Activated T-helper 2 cell treated with anti-CD3 and anti-CD28 coated beads, Interferon-gamma antibody, Interleukin-2, Interleukin-4, amounts not matched to agents 10 μg/mL and 5 μg/mL and 100 μg/mL, durations not matched to agents 14 hours and 24 hours and 36 hours (primary cell): ENCODE data around the gene FAM193A. TPM values are rescaled to one million over a fixed set of nuclear protein-coding genes. Genes with fewer than 3 reads are reported as not detected.
"Not testable (repeated sequence)": the region's sequence is repeated elsewhere in the genome, so short reads cannot be mapped to it uniquely, and the experiment has no call there.

Experiments
- DNase-seq: peaks from one replicate; pipeline ENCODE4 v3.0.0; 2021; ENCODE audit warnings: low spot score
- H3K27ac Mint-ChIP-seq: one replicate; pipeline ENCODE4 v1.8.0; 2021; ENCODE audit warnings: mixed read lengths
- H3K27me3 Mint-ChIP-seq: one replicate; pipeline ENCODE4 v1.8.0; 2021; ENCODE audit warnings: low read depth, mixed read lengths
- H3K36me3 Mint-ChIP-seq: one replicate; pipeline ENCODE4 v1.8.0; 2021; ENCODE audit warnings: low read depth, mixed read lengths
- H3K4me1 Mint-ChIP-seq: one replicate; pipeline ENCODE4 v1.8.0; 2021; ENCODE audit warnings: low read depth, mixed read lengths
- H3K4me3 Mint-ChIP-seq: one replicate; pipeline ENCODE4 v1.8.0; 2021; ENCODE audit warnings: low read depth, mild to moderate bottlenecking, moderate library complexity, mixed read lengths
- H3K9me3 Mint-ChIP-seq: one replicate; pipeline ENCODE4 v1.8.0; 2021; ENCODE audit warnings: mixed read lengths
- intact Hi-C: fragments of 100-400 bp; cut with micrococcal nuclease; formaldehyde crosslinking; loops from one replicate; pipeline ENCODE4 v1.15.1; 2023
- total RNA-seq: library from RNA; stranded (reverse); gene quantifications from 2 replicates; pipeline ENCODE4 v1.2.3, GENCODE V29; 2022

Gene FAM193A
- total RNA-seq, 1 donor from 2014 or later: 31.2 TPM

- Mint-ChIP-seq H3K36me3 (peaks cover 13% of the 10 kb centered on the region), H3K9me3 (no peaks in the 10 kb centered on the region), H3K27ac (peak overlapping the region; percentile 93), H3K4me1 (peaks cover 10% of the 10 kb centered on the region), H3K4me3 (peak overlapping the region; percentile 90), H3K27me3 (peaks cover 2% of the 10 kb centered on the region)
- intact Hi-C loops: loop anchor here (1.0 to 5.0 kb wide), 7 partner anchors 37 to 427 kb away; partner anchors contain the start of genes GRK4, HAUS3, MXD4 and NOP14
- peak; percentile 43 for DNase-seq
These were observed 863 bp upstream of the FAM193A start for GRCh38 chr4:2535376-2536192.

- peak overlapping the region; percentile 82 for H3K27ac Mint-ChIP-seq
- H3K27me3 Mint-ChIP-seq: no peaks in the 10 kb centered on the region
- no peaks in the 10 kb centered on the region for H3K9me3 Mint-ChIP-seq
- H3K4me3 Mint-ChIP-seq: peak overlapping the region; percentile 88
- DNase-seq: peak; percentile 57
- H3K4me1 Mint-ChIP-seq: peaks cover 10% of the 10 kb centered on the region
- intact Hi-C loops: loop anchor here (1.0 to 5.0 kb wide), 4 partner anchors 35 to 426 kb away; partner anchors contain the start of genes GRK4 and NOP14
- peaks cover 13% of the 10 kb centered on the region for H3K36me3 Mint-ChIP-seq
These were observed 774 bp downstream of the FAM193A start for GRCh38 chr4:2537011-2537830.

GRCh38 chr4:2543580-2544191 is 7.2 kb downstream of the FAM193A start:
- intact Hi-C loops, DNase-seq, H3K4me3 Mint-ChIP-seq, H3K27ac Mint-ChIP-seq, H3K27me3 Mint-ChIP-seq, H3K9me3 Mint-ChIP-seq, H3K4me1 Mint-ChIP-seq: not testable (repeated sequence)
- peaks cover 25% of the 10 kb centered on the region for H3K36me3 Mint-ChIP-seq

GRCh38 chr4:2545321-2546013 is 9.0 kb downstream of the FAM193A start:
- intact Hi-C loops: no loop called here
- Mint-ChIP-seq H3K27me3 (no peaks in the 10 kb centered on the region), H3K4me3 (no peak overlapping the region), H3K9me3 (no peaks in the 10 kb centered on the region), H3K36me3 (peaks cover 16% of the 10 kb centered on the region), H3K27ac (no peak overlapping the region), H3K4me1 (peaks cover 7% of the 10 kb centered on the region)
- no peak for DNase-seq

GRCh38 chr4:2546286-2546823 is 9.9 kb downstream of the FAM193A start:
- Mint-ChIP-seq H3K27me3 (no peaks in the 10 kb centered on the region), H3K27ac (no peak overlapping the region), H3K4me1 (peaks cover 8% of the 10 kb centered on the region), H3K4me3 (no peak overlapping the region), H3K36me3 (peaks cover 16% of the 10 kb centered on the region), H3K9me3 (no peaks in the 10 kb centered on the region)
- DNase-seq: no peak
- intact Hi-C loops: no loop called here

GRCh38 chr4:2546961-2547691 is 10.7 kb downstream of the FAM193A start:
- H3K27ac Mint-ChIP-seq, intact Hi-C loops, H3K4me3 Mint-ChIP-seq, DNase-seq, H3K27me3 Mint-ChIP-seq, H3K4me1 Mint-ChIP-seq, H3K9me3 Mint-ChIP-seq: not testable (repeated sequence)
- peaks cover 16% of the 10 kb centered on the region for H3K36me3 Mint-ChIP-seq

GRCh38 chr4:2551118-2551517 is 14.7 kb downstream of the FAM193A start:
- Mint-ChIP-seq H3K9me3 (no peaks in the 10 kb centered on the region), H3K36me3 (peaks cover 8% of the 10 kb centered on the region), H3K27me3 (no peaks in the 10 kb centered on the region), H3K4me3 (no peak overlapping the region), H3K27ac (no peak overlapping the region), H3K4me1 (peaks cover 8% of the 10 kb centered on the region)
- intact Hi-C loops: no loop called here
- DNase-seq: no peak

- Mint-ChIP-seq H3K27ac (no peak overlapping the region), H3K27me3 (no peaks in the 10 kb centered on the region), H3K36me3 (peaks cover 4% of the 10 kb centered on the region), H3K4me3 (no peak overlapping the region), H3K4me1 (peaks cover 5% of the 10 kb centered on the region), H3K9me3 (no peaks in the 10 kb centered on the region)
- DNase-seq: no peak
- intact Hi-C loops: no loop called here
These were observed 16.4 kb downstream of the FAM193A start for GRCh38 chr4:2552806-2553205.

GRCh38 chr4:2558301-2558700 is 21.9 kb downstream of the FAM193A start:
- peaks cover 10% of the 10 kb centered on the region for H3K36me3 Mint-ChIP-seq
- H3K4me1 Mint-ChIP-seq: peaks cover 4% of the 10 kb centered on the region
- H3K9me3 Mint-ChIP-seq: no peaks in the 10 kb centered on the region
- H3K27ac Mint-ChIP-seq: no peak overlapping the region
- DNase-seq: no peak
- intact Hi-C loops: no loop called here
- no peak overlapping the region for H3K4me3 Mint-ChIP-seq
- H3K27me3 Mint-ChIP-seq: no peaks in the 10 kb centered on the region

GRCh38 chr4:2560167-2560566 is 23.7 kb downstream of the FAM193A start:
- Mint-ChIP-seq H3K4me3 (no peak overlapping the region), H3K27ac (no peak overlapping the region), H3K9me3 (no peaks in the 10 kb centered on the region), H3K27me3 (no peaks in the 10 kb centered on the region), H3K4me1 (peaks cover 2% of the 10 kb centered on the region), H3K36me3 (peaks cover 10% of the 10 kb centered on the region)
- no peak for DNase-seq
- intact Hi-C loops: no loop called here

GRCh38 chr4:2565533-2565932 is 29.1 kb downstream of the FAM193A start:
- Mint-ChIP-seq H3K27me3 (no peaks in the 10 kb centered on the region), H3K36me3 (peaks cover 24% of the 10 kb centered on the region), H3K9me3 (no peaks in the 10 kb centered on the region), H3K27ac (no peak overlapping the region), H3K4me1 (peaks cover 12% of the 10 kb centered on the region), H3K4me3 (no peak overlapping the region)
- intact Hi-C loops: no loop called here
- DNase-seq: no peak
